GM12892 (cell line): ENCODE results near the gene CEP95.

ENCODE experiments used
- POLR2AphosphoS5 ChIP-seq: IDR thresholded peaks from 2 replicates; pipeline ENCODE4 v1.6.1; 2011; ENCODE audit warnings: low read depth, low read length, control low read depth
- TAF1 ChIP-seq: IDR thresholded peaks from 2 replicates; pipeline ENCODE4 v1.6.1; 2011; ENCODE audit warnings: low read depth, mild to moderate bottlenecking, control low read depth, low read length, borderline replicate concordance

GRCh38 chr17:64551461-64551860 is 44.7 kb downstream of the CEP95 start:
- TF ChIP-seq POLR2AphosphoS5, result no peak
- TF ChIP-seq TAF1, result no peak
